Lung (tissue), 12 donors: ENCODE measurements around the gene WDR3. TPM values are rescaled to one million over a fixed set of nuclear protein-coding genes. Genes with fewer than 3 reads are reported as not detected.

Experiments used
- ATAC-seq: fragments of 200-7000 bp; cut with Tn5 transposase; one replicate; pipeline ENCODE4 v1.9.1; 2020; ENCODE audit warnings: moderate number of reproducible peaks; ENCODE audit not compliant: insufficient read depth, low FRiP score
- DNase-seq, 3 donors: peaks; one replicate each; pipeline ENCODE4 v3.0.0-alpha.2; 2013 to 2017
- H3K27ac ChIP-seq, 2 donors: one replicate each; pipeline ENCODE4 v1.5.1; 2013; ENCODE audit warnings: mild to moderate bottlenecking in 2 of 2, moderate library complexity in 2 of 2, control low read depth in 1 of 2, inconsistent platforms in 1 of 2, low read depth in 1 of 2, low read length in 1 of 2
- H3K27me3 ChIP-seq, 3 donors: one replicate each; pipeline ENCODE4 v1.5.1; 2013; ENCODE audit warnings: low read length in 2 of 3; ENCODE audit not compliant: control insufficient read depth in 3 of 3, insufficient read depth in 3 of 3
- H3K36me3 ChIP-seq, 4 donors: one replicate each; pipeline ENCODE4 v1.5.1; 2013; ENCODE audit warnings: low read length in 4 of 4, mild to moderate bottlenecking in 1 of 4, moderate library complexity in 1 of 4; ENCODE audit not compliant: control insufficient read depth in 4 of 4, insufficient read depth in 4 of 4
- H3K4me1 ChIP-seq, 5 donors: one replicate each; pipeline ENCODE4 v1.5.1; 2013; ENCODE audit warnings: low read length in 5 of 5, mild to moderate bottlenecking in 2 of 5, moderate library complexity in 1 of 5; ENCODE audit not compliant: control insufficient read depth in 5 of 5, insufficient read depth in 5 of 5
- H3K4me3 ChIP-seq: one replicate; pipeline ENCODE4 v1.5.1; 2013; ENCODE audit warnings: mild to moderate bottlenecking, control low read depth, moderate library complexity
- H3K9ac ChIP-seq, 2 donors: one replicate each; pipeline ENCODE4 v1.5.1; 2013; ENCODE audit warnings: low read length in 2 of 2, control low read depth in 1 of 2; ENCODE audit not compliant: insufficient read depth in 1 of 2
- H3K9me3 ChIP-seq, 4 donors: one replicate each; pipeline ENCODE4 v1.5.1; 2013; ENCODE audit warnings: low read length in 3 of 4, mild to moderate bottlenecking in 1 of 4, moderate library complexity in 1 of 4; ENCODE audit not compliant: control insufficient read depth in 4 of 4, insufficient read depth in 3 of 4
- CTCF ChIP-seq: IDR thresholded peaks from 2 replicates; pipeline ENCODE4 v1.5.1; 2012; ENCODE audit warnings: mild to moderate bottlenecking; ENCODE audit errors: control extremely low read depth, extremely low read depth
- WGBS, 2 donors: extraction: QIAGEN DNeasy Blood & Tissue Kit; methylation state at CpG; one replicate each; pipeline ENCODE4 v1.1.7; 2013; 5-methylcytosine and 5-hydroxymethylcytosine counted together
- polyA plus RNA-seq, 2 donors: library from polyadenylated mRNA; stranded (reverse); fragments of 200-250 nt; gene quantifications; one replicate each; pipeline ENCODE4 v1.2.1, GENCODE V29; 2013
- total RNA-seq, 2 donors: library from RNA; depleted of rRNA in 1 of 2; stranded (reverse); fragments of >200 nt in 1 of 2; gene quantifications; one replicate each; pipeline ENCODE4 v1.2.1, GENCODE V29; 2014 to 2021
- donor health status: control.
- donor health status: control.
- donor health status: Bipolar disorder and iron deficiency.
- donor health status: healthy.
- donor health status: DM: yes; HTN: yes; CAD: no.

Gene WDR3
- total and polyA plus RNA-seq, 4 donors: 2.8 to 19.8 (median 17.5) TPM

GRCh38 chr1:117971777-117972176, 42.2 kb downstream of the WDR3 start:
- no peak for ATAC-seq
- no peak for TF ChIP-seq CTCF
- Histone ChIP-seq H3K27ac (no peak overlapping the region), H3K27me3 (no peaks in the 10 kb centered on the region), H3K36me3 (no peaks in the 10 kb centered on the region), H3K4me3 (no peak overlapping the region), H3K9me3 (peaks cover 0 to 2% (median 0%) of the 10 kb centered on the region in 4 donors), H3K9ac (no peak overlapping the region), H3K4me1 (peaks cover 0 to 6% (median 0%) of the 10 kb centered on the region in 5 donors)
- DNase-seq: no peak

DNA sequence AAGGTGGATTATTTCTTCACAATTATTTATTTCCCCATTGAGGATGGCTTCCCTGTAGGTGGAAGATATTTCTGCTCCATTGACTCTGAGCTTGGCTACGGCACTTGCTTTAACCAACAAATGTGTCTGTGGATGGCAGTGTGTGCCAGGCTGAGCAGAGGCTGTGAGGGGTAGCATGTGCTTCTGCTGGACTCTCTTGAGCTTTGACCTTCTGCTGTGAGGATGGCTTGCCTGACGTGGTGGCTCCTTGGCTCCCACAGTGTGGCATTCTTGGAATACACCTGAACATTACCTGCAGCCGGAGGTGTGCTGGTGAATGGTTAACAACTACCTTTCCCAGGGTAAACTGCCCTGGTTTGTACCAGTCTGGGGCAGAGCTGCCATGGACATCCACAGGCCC, 46.8 kb downstream of the WDR3 start:
- Histone ChIP-seq H3K27ac (no peak overlapping the region), H3K9me3 (peaks cover 0 to 2% (median 0%) of the 10 kb centered on the region in 4 donors), H3K36me3 (no peaks in the 10 kb centered on the region), H3K4me1 (peaks cover 0 to 2% (median 0%) of the 10 kb centered on the region in 5 donors), H3K9ac (no peak overlapping the region), H3K27me3 (no peaks in the 10 kb centered on the region), H3K4me3 (no peak overlapping the region)
- no peak for DNase-seq
- WGBS, 2 donors: 80 to 83% methylated on average over 3 of the region's 3 CpGs
- ATAC-seq: no peak
- no peak for TF ChIP-seq CTCF

- Histone ChIP-seq H3K36me3 (no peaks in the 10 kb centered on the region), H3K27me3 (no peaks in the 10 kb centered on the region), H3K9ac (no peak overlapping the region), H3K4me3 (no peak overlapping the region), H3K27ac (no peak overlapping the region), H3K9me3 (no peaks in the 10 kb centered on the region), H3K4me1 (no peaks in the 10 kb centered on the region)
- ATAC-seq: peak; percentile 47
- DNase-seq: peak in 2 of 3 donors; percentile 11 to 45
- no peak for TF ChIP-seq CTCF
- 72 to 85% methylated on average over 5 of the region's 5 CpGs for WGBS, 2 donors
Observed at GRCh38 chr1:117981455-117982192, 52.1 kb downstream of the WDR3 start.

- WGBS, 2 donors: 80 to 97% methylated on average over 1 of the region's 1 CpG
- Histone ChIP-seq H3K9me3 (no peaks in the 10 kb centered on the region), H3K4me3 (no peak overlapping the region), H3K36me3 (no peaks in the 10 kb centered on the region), H3K4me1 (no peaks in the 10 kb centered on the region), H3K27me3 (no peaks in the 10 kb centered on the region), H3K27ac (no peak overlapping the region), H3K9ac (no peak overlapping the region)
- DNase-seq: no peak
- no peak for TF ChIP-seq CTCF
- no peak for ATAC-seq
Observed at GRCh38 chr1:117985239-117985638, 55.7 kb downstream of the WDR3 start.
